Body of pancreas (tissue), 4 donors: ENCODE data around the gene NCR2. TPM values are rescaled to one million over a fixed set of nuclear protein-coding genes. Genes with fewer than 3 reads are reported as not detected.

Source experiments
- ATAC-seq: fragments of 150-250 bp; one replicate; pipeline ENCODE4 v1.9.1; 2016
- DNase-seq, 4 donors: peaks; one replicate each; pipeline ENCODE4 v3.0.0-alpha.2; 2019
- H3K27ac ChIP-seq, 4 donors: fragments of 200-600 bp; sonication (generic); 1 replicate in 3 of 4; 2 replicates in 1 of 4; pipeline versions ENCODE4 v1.5.1 to v1.6.1; 2016 to 2019; ENCODE audit warnings: mild to moderate bottlenecking in 1 of 4, mixed read lengths in 1 of 4, moderate library complexity in 1 of 4
- H3K27me3 ChIP-seq, 2 donors: fragments of 200-600 bp; sonication (generic); one replicate each; pipeline ENCODE4 v1.6.0; 2016; ENCODE audit warnings: mild to moderate bottlenecking in 1 of 2
- H3K36me3 ChIP-seq, 2 donors: fragments of 200-600 bp; sonication (generic); replicated peaks in 1 of 2; 2 replicates each; pipeline ENCODE4 v1.5.1; 2016; ENCODE audit warnings: low read depth in 2 of 2; ENCODE audit not compliant: insufficient read depth in 1 of 2
- H3K4me1 ChIP-seq: fragments of 200-600 bp; sonication (generic); one replicate; pipeline ENCODE4 v1.6.0; 2016
- H3K4me3 ChIP-seq, 2 donors: fragments of 200-600 bp; sonication (generic); 1 replicate in 1 of 2; 2 replicates in 1 of 2; pipeline ENCODE4 v1.5.1; 2016 to 2019
- H3K9me3 ChIP-seq, 3 donors: fragments of 200-600 bp; sonication (generic); 1 replicate in 2 of 3; 2 replicates in 1 of 3; pipeline ENCODE4 v1.5.1; 2016
- CTCF ChIP-seq, 7 experiments: fragments of 450-650 bp in 4 of 7; fragments of 200-600 bp in 3 of 7; sonication (generic) in 3 of 7; IDR thresholded peaks; one replicate each; pipeline ENCODE4 v1.5.1; 2016 to 2019; ENCODE audit warnings: antibody characterized with exemption in 7 of 7
- POLR2A ChIP-seq, 3 donors: fragments of 450-650 bp; IDR thresholded peaks; one replicate each; pipeline ENCODE4 v1.6.1; 2016; ENCODE audit warnings: antibody characterized with exemption in 3 of 3, mild to moderate bottlenecking in 2 of 3
- WGBS, 2 donors: methylation state at CpG; one replicate each; pipeline ENCODE4 v1.1.5; 2017; 5-methylcytosine and 5-hydroxymethylcytosine counted together
- intact Hi-C: fragments of 100-400 bp; cut with DNase I; formaldehyde crosslinking; loops from one replicate; pipeline ENCODE4 v1.15.1; 2023
- total RNA-seq, 2 donors: library from RNA; depleted of rRNA; stranded (reverse); fragments of >200 nt; gene quantifications; one replicate each; pipeline ENCODE4 v1.1.0, GENCODE V29; 2016

NCR2 gene
- not detected for total RNA-seq

- intact Hi-C loops: no loop called here
- Histone ChIP-seq H3K27me3 (peaks cover 0 to 3% of the 10 kb centered on the region in 2 donors), H3K27ac (no peak within 1 kb of the TSS), H3K9me3 (no peaks in the 10 kb centered on the region), H3K4me1 (no peaks in the 10 kb centered on the region), H3K4me3 (no peak within 1 kb of the TSS), H3K36me3 (no peaks in the 10 kb centered on the region)
- DNase-seq (no peak), ATAC-seq (no peak)
- no peak for TF ChIP-seq CTCF (IDR thresholded peaks at IDR 0.05)
- TF ChIP-seq POLR2A (IDR thresholded peaks at IDR 0.05): no peak
- WGBS, 2 donors: 67 to 75% methylated on average over 2 to 5 of the region's 5 CpGs
These were observed at the start of gene NCR2 for GRCh38 chr6:41335296-41335695. NCR2 (plus strand) TSS chr6:41335608; CDS start chr6:41335877, 269 bp downstream.

- H3K9me3 ChIP-seq: no peaks in the 10 kb centered on the region
- ATAC-seq: peak; percentile 45
- DNase-seq: peak in 3 of 4 donors; percentile 15 to 77 (median 19)
- intact Hi-C loops: no loop called here
- TF ChIP-seq CTCF (IDR thresholded peaks at IDR 0.05): no peak
- TF ChIP-seq POLR2A (IDR thresholded peaks at IDR 0.05): peak in 1 of 3 donors; percentile 46
- H3K27ac ChIP-seq: peak within 1 kb of the TSS in 1 of 4 donors; percentile 17
- no peak within 1 kb of the TSS for H3K4me3 ChIP-seq
- H3K27me3 ChIP-seq: no peaks in the 10 kb centered on the region
- 63 to 66% methylated on average over 8 of the region's 8 CpGs for WGBS, 2 donors
- no peaks in the 10 kb centered on the region for H3K4me1 ChIP-seq
- H3K36me3 ChIP-seq: no peaks in the 10 kb centered on the region
These were observed 48.7 kb upstream of the NCR2 start, which contains the start of gene TREM1 for GRCh38 chr6:41286544-41287346. TREM1 (minus strand) TSS chr6:41286682; CDS start chr6:41286655, 27 bp downstream.

GRCh38 chr6:41288030-41288753, 47.2 kb upstream of the NCR2 start:
- H3K27me3 ChIP-seq: no peaks in the 10 kb centered on the region
- 42 to 48% methylated on average over 6 of the region's 6 CpGs for WGBS, 2 donors
- ATAC-seq: no peak
- TF ChIP-seq POLR2A (IDR thresholded peaks at IDR 0.05) (no peak), CTCF (IDR thresholded peaks at IDR 0.05) (no peak)
- no peak for DNase-seq
- H3K36me3 ChIP-seq: no peaks in the 10 kb centered on the region
- no peaks in the 10 kb centered on the region for H3K4me1 ChIP-seq
- intact Hi-C loops: no loop called here
- no peak overlapping the region for H3K4me3 ChIP-seq
- H3K27ac ChIP-seq: no peak overlapping the region
- H3K9me3 ChIP-seq: no peaks in the 10 kb centered on the region

- DNase-seq: no peak
- WGBS, 2 donors: 55 to 79% methylated on average over 2 of the region's 2 CpGs
- intact Hi-C loops: no loop called here
- TF ChIP-seq POLR2A (IDR thresholded peaks at IDR 0.05) (no peak), CTCF (IDR thresholded peaks at IDR 0.05) (no peak)
- Histone ChIP-seq H3K4me1 (no peaks in the 10 kb centered on the region), H3K4me3 (no peak overlapping the region), H3K27ac (no peak overlapping the region), H3K27me3 (no peaks in the 10 kb centered on the region), H3K36me3 (no peaks in the 10 kb centered on the region), H3K9me3 (no peaks in the 10 kb centered on the region)
- ATAC-seq: no peak
These were observed 46.7 kb upstream of the NCR2 start for GRCh38 chr6:41288754-41289129.
